ENCODE results near the gene DUSP23. TPM values are rescaled to one million over a fixed set of nuclear protein-coding genes. Genes with fewer than 3 reads are reported as not detected.

Gene DUSP23
- total RNA-seq, 2 experiments from 2014 or later, result 1.2 to 2.0 TPM

DNA sequence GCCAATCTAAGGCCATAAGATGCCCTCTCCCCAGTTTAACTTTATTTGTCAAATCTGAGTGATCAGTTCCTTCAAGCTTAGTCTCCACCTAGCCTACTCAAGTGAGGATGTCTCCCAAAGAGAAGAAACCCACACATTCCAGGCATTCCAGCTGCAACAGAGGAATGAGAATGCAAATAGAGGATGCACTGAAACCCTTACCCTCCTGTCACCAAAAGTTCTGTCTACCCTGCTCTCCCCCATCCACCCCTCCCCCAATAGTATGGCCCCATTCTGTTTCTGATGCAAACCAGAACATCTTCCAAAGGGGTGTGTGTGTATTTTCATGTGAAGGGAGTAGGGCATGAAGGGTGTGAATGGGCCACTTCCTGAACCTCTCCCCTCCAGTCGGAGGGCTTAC is 3.0 kb downstream of the DUSP23 start:
- H3K9me2 ChIP-seq (ENCODE audit: insufficient read depth, low read length), result no peaks in the 10 kb centered on the region
- no peak overlapping the region for H3K4me3 ChIP-seq (ENCODE audit: low read depth, low read length, poor library complexity, severe bottlenecking)
- ChIA-PET CTCF (ENCODE audit: unreplicated experiment) (no interaction called here), POLR2A (no interaction called here)
- no peaks in the 10 kb centered on the region for H4K20me1 ChIP-seq (ENCODE audit: insufficient read depth, low read length)
- no peaks in the 10 kb centered on the region for H3K4me1 ChIP-seq (ENCODE audit: insufficient read depth, low read length, poor library complexity, severe bottlenecking)
- BruUV-seq (replicated peaks), result no TSS peak
- no peak overlapping the region for H3K4me2 ChIP-seq (ENCODE audit: low read length)
- TF ChIP-seq EZH2phosphoT487 (IDR thresholded peaks at IDR 0.05; ENCODE audit: borderline replicate concordance, low read depth, low read length) (no peak), CTCF (conservative IDR thresholded peaks at IDR 0.05; ENCODE audit: low read length) (no peak)
- H2AFZ ChIP-seq (ENCODE audit: low read length), result no peak overlapping the region
- DNase-seq (ENCODE audit: low spot score), result no peak
- H3K27ac ChIP-seq (ENCODE audit: low read depth, low read length, poor library complexity, severe bottlenecking), result no peak overlapping the region
- H3K36me3 ChIP-seq (ENCODE audit: insufficient read depth, low read length), result no peaks in the 10 kb centered on the region
- intact Hi-C loops (cut with micrococcal nuclease; ENCODE audit: unreplicated experiment), result no loop called here
- no peaks in the 10 kb centered on the region for H3K79me2 ChIP-seq (ENCODE audit: insufficient read depth, low read depth, low read length)
- H3K9me3 ChIP-seq (ENCODE audit: low read length), result no peaks in the 10 kb centered on the region

GRCh38 chr1:159786465-159786864 is 5.7 kb downstream of the DUSP23 start:
- no TSS peak for BruUV-seq (replicated peaks)
- Histone ChIP-seq H4K20me1 (ENCODE audit: insufficient read depth, low read length) (no peaks in the 10 kb centered on the region), H3K27ac (ENCODE audit: low read depth, low read length, poor library complexity, severe bottlenecking) (no peak overlapping the region), H3K9me3 (ENCODE audit: low read length) (no peaks in the 10 kb centered on the region), H3K4me2 (ENCODE audit: low read length) (no peak overlapping the region), H3K4me3 (ENCODE audit: low read depth, low read length, poor library complexity, severe bottlenecking) (no peak overlapping the region), H3K9me2 (ENCODE audit: insufficient read depth, low read length) (no peaks in the 10 kb centered on the region), H3K79me2 (ENCODE audit: insufficient read depth, low read depth, low read length) (no peaks in the 10 kb centered on the region), H2AFZ (ENCODE audit: low read length) (no peak overlapping the region), H3K4me1 (ENCODE audit: insufficient read depth, low read length, poor library complexity, severe bottlenecking) (no peaks in the 10 kb centered on the region), H3K36me3 (ENCODE audit: insufficient read depth, low read length) (no peaks in the 10 kb centered on the region)
- DNase-seq (ENCODE audit: low spot score), result no peak
- POLR2A ChIA-PET, result no interaction called here
- CTCF ChIA-PET (ENCODE audit: unreplicated experiment), result no interaction called here
- TF ChIP-seq EZH2phosphoT487 (IDR thresholded peaks at IDR 0.05; ENCODE audit: borderline replicate concordance, low read depth, low read length) (no peak), CTCF (conservative IDR thresholded peaks at IDR 0.05; ENCODE audit: low read length) (no peak)
- intact Hi-C loops (cut with micrococcal nuclease; ENCODE audit: unreplicated experiment), result no loop called here

DNA sequence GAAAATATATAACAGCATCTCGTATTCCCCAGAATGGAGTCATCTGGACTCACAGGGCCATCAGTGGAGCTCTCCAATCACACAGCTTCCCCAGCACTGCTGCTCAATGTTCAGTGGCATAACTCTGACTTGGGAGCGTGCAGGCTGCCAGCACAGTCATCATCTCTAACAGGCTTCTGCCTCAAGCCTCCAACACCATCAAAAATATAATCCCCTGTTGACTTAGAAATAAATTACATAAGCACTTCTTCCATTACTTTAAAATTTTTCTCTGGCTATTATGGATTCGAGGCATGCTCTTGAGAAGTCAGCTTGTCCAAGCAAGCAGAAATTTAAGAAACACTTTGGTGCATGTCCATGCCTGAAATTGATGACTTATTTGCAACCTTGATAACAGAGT is 6.2 kb downstream of the DUSP23 start:
- no peaks in the 10 kb centered on the region for H3K36me3 ChIP-seq (ENCODE audit: insufficient read depth, low read length)
- no TSS peak for BruUV-seq (replicated peaks)
- H3K9me2 ChIP-seq (ENCODE audit: insufficient read depth, low read length), result no peaks in the 10 kb centered on the region

More for the DNA sequence above, 6.2 kb downstream of the DUSP23 start:
- Histone ChIP-seq H3K9me3 (ENCODE audit: low read length) (no peaks in the 10 kb centered on the region), H2AFZ (ENCODE audit: low read length) (no peak overlapping the region), H3K79me2 (ENCODE audit: insufficient read depth, low read depth, low read length) (no peaks in the 10 kb centered on the region), H4K20me1 (ENCODE audit: insufficient read depth, low read length) (no peaks in the 10 kb centered on the region), H3K4me1 (ENCODE audit: insufficient read depth, low read length, poor library complexity, severe bottlenecking) (no peaks in the 10 kb centered on the region), H3K4me2 (ENCODE audit: low read length) (no peak overlapping the region), H3K27ac (ENCODE audit: low read depth, low read length, poor library complexity, severe bottlenecking) (no peak overlapping the region), H3K4me3 (ENCODE audit: low read depth, low read length, poor library complexity, severe bottlenecking) (no peak overlapping the region)
- no peak for TF ChIP-seq EZH2phosphoT487 (IDR thresholded peaks at IDR 0.05; ENCODE audit: borderline replicate concordance, low read depth, low read length)
- no peak for TF ChIP-seq CTCF (conservative IDR thresholded peaks at IDR 0.05; ENCODE audit: low read length)
- ChIA-PET POLR2A (no interaction called here), CTCF (ENCODE audit: unreplicated experiment) (no interaction called here)
- no peak for DNase-seq (ENCODE audit: low spot score)
- intact Hi-C loops (cut with micrococcal nuclease; ENCODE audit: unreplicated experiment), result no loop called here
